ENCODE data around the gene KRI1.

GRCh38 chr19:10557603-10558197 is 8.1 kb downstream of the KRI1 start:
- no peak for TF ChIP-seq BACH2 (CRISPR knock-in tag; IDR thresholded peaks at IDR 0.05; ENCODE audit: borderline replicate concordance)
- no peak for TF ChIP-seq ZFP30 (CRISPR knock-in tag; IDR thresholded peaks at IDR 0.05)
- TF ChIP-seq RARB (CRISPR knock-in tag; IDR thresholded peaks at IDR 0.05) = no peak
- no peak for TF ChIP-seq ISL1 (CRISPR knock-in tag; IDR thresholded peaks at IDR 0.05)
- no peak for TF ChIP-seq PATZ1 (CRISPR knock-in tag; IDR thresholded peaks at IDR 0.05; ENCODE audit: borderline replicate concordance)
- TF ChIP-seq SNAI2 (CRISPR knock-in tag; IDR thresholded peaks at IDR 0.05) = no peak
- no peak for TF ChIP-seq POU6F1 (CRISPR knock-in tag; IDR thresholded peaks at IDR 0.05; ENCODE audit: borderline replicate concordance, low read depth)
- TF ChIP-seq ZNF565 (CRISPR knock-in tag; conservative IDR thresholded peaks at IDR 0.05; ENCODE audit: low read depth) = no peak
- no peak for TF ChIP-seq PPARA (CRISPR knock-in tag; IDR thresholded peaks at IDR 0.05; ENCODE audit: borderline replicate concordance)
- no peak for TF ChIP-seq ZFP3 (CRISPR knock-in tag; IDR thresholded peaks at IDR 0.05)
